ENCODE results near the gene RELN.

The RELN gene

GRCh38 chr7:103577059-103577458 lies 412.4 kb downstream of the RELN start:
- no peak overlapping the region for H3K27ac ChIP-seq
- TF ChIP-seq ZFX (IDR thresholded peaks at IDR 0.05; ENCODE audit: borderline replicate concordance), result no peak
- no peak for TF ChIP-seq CTCF (IDR thresholded peaks at IDR 0.05)

DNA sequence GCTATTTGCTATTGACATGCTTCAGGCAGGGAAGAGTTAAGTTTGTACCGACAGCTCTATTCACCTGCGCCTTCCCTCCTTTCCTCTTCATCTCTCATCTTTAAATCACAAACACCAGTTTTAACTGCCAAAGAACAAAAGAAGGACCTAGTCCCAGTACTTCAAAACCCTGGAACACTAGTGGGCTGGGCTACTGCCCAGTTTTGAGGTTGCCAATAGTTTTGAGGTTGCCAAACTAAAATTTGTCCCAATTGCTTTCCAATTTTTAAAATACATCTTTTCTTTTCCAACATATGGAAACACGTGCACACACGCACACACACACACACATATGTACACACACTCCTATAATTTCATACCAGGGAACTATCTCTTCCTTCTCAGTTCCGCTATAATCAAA lies 412.8 kb downstream of the RELN start:
- TF ChIP-seq ZFX (IDR thresholded peaks at IDR 0.05; ENCODE audit: borderline replicate concordance) (no peak), CTCF (IDR thresholded peaks at IDR 0.05) (no peak)
- H3K27ac ChIP-seq, result no peak overlapping the region

DNA sequence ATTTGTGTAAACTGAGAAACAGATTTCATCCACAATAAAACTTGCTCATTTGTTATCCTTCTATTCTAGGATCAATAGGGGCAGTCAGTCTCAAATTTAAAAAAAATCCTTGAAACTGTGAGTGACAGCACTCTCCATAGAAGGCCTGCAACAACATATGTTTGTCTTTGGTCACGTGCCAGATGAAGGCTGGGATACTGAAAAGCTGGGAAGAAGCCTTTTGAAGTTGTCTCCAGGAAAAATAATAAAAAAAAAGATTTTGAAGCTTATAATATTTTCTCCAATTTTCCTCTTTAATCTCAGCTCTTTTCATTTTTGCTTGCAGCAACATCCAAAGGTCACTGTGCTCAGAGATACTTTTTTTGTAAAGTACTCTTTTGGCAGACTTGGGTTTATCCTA lies 414.9 kb downstream of the RELN start:
- TF ChIP-seq CTCF (IDR thresholded peaks at IDR 0.05) (no peak), ZFX (IDR thresholded peaks at IDR 0.05; ENCODE audit: borderline replicate concordance) (no peak)
- no peak overlapping the region for H3K27ac ChIP-seq

DNA sequence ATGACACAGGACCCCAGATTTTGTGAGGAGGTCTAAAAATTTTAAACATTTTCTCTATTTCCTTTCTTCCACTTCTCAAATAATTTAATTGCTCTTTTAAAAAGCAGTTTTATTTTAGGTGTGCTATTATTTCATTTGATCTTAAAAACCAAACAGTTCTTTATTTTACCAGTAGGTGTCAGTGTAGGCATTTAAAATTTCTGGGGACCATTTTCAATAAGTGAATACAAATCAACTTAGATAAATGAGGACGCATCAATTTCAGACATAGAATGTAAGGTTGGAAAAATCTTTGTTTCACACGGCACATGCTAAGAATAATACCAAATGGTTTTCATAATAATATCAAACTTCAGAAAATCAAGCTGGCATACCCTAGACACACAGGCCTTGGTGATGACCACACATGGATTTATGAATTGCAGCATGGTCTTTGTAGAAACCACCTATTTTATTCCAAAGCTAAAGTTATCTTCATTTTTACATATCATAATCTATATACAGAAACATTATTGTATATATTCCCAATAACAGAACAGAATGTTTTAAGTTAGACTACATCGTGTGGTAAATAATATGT lies 415.9 kb downstream of the RELN start:
- no peak overlapping the region for H3K27ac ChIP-seq
- TF ChIP-seq ZFX (IDR thresholded peaks at IDR 0.05; ENCODE audit: borderline replicate concordance), result no peak
- TF ChIP-seq CTCF (IDR thresholded peaks at IDR 0.05), result peak; percentile 81

DNA sequence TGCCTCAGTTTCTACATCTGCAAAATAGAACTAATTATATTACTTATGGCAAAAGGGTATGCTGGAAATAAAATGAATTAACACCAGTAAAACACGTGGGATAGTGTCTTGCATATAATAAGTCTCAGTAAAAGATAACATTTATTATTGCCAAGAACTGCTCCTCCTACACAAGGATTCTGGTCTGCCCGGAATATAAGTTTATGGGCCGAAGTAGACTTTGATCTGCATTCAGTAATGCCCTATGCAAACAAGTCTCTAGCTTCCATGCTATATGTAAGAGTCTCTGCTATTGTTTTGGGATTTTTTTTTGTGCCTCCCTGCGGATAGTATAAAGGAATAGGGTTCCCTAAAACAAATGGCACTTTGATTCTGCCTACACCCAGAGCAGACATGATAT lies 417.9 kb downstream of the RELN start:
- no peak for TF ChIP-seq CTCF (IDR thresholded peaks at IDR 0.05)
- TF ChIP-seq ZFX (IDR thresholded peaks at IDR 0.05; ENCODE audit: borderline replicate concordance), result no peak
- H3K27ac ChIP-seq, result no peak overlapping the region

DNA sequence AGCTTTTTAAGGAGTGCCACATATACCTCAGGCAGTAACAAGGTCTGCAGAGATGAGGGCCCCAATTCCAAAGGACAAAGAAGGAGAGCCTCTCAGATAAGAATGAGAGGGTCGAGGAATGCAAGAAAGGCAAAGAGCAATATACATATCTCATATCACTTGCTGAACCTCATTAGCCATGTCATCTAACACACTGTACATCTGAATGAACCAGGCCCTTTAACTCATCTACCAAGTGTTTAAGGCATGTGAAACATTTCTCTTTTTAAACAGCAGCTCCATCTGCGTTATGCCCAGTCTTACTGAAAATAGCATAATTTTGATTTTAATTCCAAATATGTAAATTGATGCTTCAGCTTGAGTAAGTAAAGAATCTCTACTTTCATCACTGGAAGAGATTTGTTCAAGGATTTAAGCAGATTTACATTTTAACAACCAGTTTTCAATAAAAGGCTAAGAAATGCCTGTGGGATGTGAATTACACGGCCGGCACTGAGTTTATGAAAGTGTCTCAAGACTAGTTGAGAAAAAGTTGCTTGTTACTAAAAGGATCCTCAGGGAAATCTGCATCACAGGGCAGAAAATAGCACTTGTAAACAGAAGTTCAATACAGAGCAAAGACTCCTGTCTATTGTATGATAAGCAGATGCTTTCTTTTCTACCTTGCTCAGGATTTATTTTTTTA lies 419.7 kb downstream of the RELN start:
- H3K27ac ChIP-seq, result no peak overlapping the region
- TF ChIP-seq ZFX (IDR thresholded peaks at IDR 0.05; ENCODE audit: borderline replicate concordance) (no peak), CTCF (IDR thresholded peaks at IDR 0.05) (no peak)

DNA sequence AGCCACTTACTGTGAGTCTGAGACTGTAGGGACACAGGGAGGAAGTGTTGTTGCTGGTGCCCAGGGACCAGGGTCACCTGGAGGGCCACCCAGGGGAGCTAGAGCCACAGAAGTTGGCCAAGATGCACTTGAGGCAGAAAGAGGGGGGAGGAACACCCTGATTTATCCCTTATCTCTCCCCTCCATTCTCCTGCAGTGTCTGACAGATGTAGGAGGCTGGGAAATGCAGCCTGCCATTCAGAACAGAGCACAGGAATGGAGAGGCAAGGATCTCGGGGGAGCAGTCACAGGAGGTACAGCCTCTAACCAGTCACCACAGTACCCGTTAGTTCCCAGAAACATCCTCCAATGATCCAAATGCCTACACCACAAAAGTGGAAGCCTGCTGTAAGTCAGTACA lies 425.0 kb downstream of the RELN start:
- TF ChIP-seq ZFX (IDR thresholded peaks at IDR 0.05; ENCODE audit: borderline replicate concordance) (no peak), CTCF (IDR thresholded peaks at IDR 0.05) (no peak)
- no peak overlapping the region for H3K27ac ChIP-seq

Measured in 22Rv1 (cell line).